Retinal pigment epithelial cell (primary cell): ENCODE measurements around the gene RBM8A.
A peak's percentile ranks its signal among the peaks of the same experiment; 100 is the strongest.

Experiments
- DNase-seq: peaks from one replicate; pipeline ENCODE4 v3.0.0-alpha.2; 2010; ENCODE audit warnings: low read depth
- H3K4me3 ChIP-seq: 2 replicates; pipeline ENCODE4 v1.5.1; 2011; ENCODE audit warnings: mild to moderate bottlenecking, low read length, control low read depth, moderate library complexity
- TF ChIP-seq, protein P1 (sequence below): conservative IDR thresholded peaks from 2 replicates; pipeline ENCODE4 v1.5.1; 2011; ENCODE audit warnings: low read depth, low read length, control low read depth, inconsistent platforms

RBM8A gene

DNA sequence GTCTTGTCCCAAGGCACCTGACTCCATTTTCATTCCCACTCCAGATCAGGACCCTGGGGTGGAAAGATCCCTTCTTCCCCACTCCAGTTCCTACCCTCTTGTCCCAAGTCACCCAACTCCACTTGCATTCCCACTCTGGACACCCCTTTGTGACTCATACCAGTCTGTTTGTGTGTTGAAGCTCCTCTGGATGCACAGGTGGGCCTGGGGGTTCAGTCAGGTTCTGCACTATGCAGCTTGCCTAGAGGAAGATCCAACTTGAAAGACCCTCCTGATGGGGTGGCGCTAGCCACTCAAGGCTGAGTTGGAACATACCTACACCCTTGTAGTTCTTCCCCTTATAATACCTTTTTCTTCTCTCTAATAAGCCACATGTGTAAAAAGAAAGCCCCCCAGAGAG is 31.8 kb downstream of the RBM8A start:
- TF ChIP-seq, protein P1, sequence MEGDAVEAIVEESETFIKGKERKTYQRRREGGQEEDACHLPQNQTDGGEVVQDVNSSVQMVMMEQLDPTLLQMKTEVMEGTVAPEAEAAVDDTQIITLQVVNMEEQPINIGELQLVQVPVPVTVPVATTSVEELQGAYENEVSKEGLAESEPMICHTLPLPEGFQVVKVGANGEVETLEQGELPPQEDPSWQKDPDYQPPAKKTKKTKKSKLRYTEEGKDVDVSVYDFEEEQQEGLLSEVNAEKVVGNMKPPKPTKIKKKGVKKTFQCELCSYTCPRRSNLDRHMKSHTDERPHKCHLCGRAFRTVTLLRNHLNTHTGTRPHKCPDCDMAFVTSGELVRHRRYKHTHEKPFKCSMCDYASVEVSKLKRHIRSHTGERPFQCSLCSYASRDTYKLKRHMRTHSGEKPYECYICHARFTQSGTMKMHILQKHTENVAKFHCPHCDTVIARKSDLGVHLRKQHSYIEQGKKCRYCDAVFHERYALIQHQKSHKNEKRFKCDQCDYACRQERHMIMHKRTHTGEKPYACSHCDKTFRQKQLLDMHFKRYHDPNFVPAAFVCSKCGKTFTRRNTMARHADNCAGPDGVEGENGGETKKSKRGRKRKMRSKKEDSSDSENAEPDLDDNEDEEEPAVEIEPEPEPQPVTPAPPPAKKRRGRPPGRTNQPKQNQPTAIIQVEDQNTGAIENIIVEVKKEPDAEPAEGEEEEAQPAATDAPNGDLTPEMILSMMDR: no peak
- H3K4me3 ChIP-seq: no peak overlapping the region
- no peak for DNase-seq

DNA sequence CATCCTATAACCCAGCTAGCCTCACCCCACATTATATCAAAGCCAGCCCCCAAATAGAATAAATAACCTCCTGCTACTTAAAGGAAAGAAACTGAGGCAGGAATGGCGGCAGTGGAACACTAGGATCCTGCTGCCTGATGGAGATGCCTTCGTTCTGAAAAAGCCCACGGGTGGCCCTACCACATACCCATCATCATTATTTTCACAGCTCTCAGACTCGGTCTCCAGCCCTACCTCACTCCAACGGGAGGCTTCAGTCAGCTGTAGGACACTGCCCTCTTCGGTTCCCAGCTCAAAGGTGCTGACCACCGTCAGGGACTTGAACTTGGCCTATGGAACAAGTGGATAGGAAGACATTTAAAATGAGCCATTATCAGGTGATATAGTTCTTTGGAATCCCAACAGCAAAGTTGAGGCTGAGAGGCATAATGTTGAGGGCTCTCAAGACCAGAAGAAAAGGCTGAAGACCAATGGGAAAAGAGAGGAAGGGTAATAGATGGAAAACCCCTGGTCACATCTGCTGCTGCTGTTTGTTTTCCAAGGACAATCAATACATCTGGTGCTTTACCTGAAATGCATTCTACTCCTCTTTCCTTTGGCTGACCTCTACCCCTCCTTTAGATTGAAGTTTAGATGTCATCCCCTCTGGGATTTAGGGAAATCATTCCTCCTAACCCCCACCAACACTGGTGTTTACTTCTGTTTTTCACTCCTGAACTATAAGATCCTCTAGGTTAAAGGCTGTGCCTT is 33.8 kb downstream of the RBM8A start:
- no peak overlapping the region for H3K4me3 ChIP-seq
- DNase-seq: no peak
- TF ChIP-seq, protein P1: no peak

DNA sequence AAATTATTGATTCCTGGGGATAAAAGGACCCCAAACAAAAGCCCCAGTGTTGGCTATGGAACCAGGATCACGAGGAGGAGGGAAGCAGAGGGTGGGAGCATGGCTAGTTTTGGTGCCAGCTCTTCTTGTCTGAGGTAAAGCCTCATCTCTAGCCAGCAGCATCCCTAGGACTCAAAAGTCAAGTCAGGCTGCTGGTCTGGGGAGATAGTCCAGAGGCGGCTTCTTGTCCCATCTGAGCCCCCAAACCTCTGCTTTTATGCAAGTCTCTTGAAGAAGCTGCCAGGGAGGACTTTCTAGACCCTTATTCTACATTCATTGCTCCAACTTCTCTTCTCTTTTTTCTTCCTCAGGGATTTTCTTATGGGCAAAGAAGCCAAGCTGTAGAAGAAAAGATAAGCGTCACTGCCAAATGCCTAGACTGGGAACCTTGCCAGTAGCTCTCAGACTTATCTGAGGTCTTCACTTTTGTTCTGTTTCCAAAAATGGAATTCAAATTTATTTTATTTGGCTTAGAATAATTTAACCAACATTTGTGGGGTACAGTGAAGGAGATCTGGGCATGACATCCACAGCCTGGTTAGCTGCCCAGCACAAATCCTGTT is 34.7 kb downstream of the RBM8A start:
- peak overlapping the region; percentile 9 for H3K4me3 ChIP-seq
- TF ChIP-seq, protein P1: no peak
- peak; percentile 43 for DNase-seq

DNA sequence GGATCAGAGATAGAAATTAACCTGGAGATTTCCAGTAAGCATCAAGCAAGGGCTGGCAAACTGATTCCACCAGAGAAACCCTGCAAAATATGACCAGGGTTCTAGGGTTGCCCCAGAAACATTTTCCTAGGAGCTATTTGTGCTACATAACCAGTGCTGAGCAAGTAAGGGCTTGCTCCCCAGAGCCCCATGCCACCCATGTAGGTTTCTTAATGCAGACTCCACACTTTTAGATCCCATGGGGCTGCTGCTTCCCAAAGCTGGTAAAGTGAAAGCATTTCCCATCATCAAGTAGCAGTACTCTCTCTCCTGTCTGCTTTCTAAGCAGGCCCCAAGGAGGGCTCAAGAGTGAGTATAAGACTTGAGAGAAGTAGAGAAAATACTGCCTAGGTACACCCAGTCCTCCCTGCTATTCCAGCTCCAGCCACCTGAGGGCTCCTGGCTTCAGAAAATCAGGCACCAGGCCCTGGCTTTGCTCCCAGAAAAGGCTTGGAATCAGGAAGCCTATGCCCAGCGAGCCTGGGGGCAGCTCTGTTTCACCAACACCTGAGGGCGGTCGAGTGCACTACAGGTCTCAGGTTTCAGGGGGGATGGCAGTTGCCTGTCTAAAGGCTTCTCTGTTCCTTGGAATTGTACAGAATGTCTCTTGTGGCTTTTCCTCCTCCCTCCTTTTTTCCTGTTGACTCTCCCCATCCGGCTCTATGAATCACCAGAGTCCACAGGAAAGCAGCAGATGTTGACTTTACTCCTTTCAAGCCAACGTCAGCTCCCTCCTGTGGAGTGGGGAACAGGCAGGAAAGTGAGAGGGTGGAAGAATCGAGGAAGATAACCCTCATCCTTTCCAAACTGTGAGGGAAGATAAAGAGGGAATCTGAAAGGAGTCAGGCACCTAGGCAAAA is 35.4 kb downstream of the RBM8A start:
- peak overlapping the region; percentile 9 for H3K4me3 ChIP-seq

DNA sequence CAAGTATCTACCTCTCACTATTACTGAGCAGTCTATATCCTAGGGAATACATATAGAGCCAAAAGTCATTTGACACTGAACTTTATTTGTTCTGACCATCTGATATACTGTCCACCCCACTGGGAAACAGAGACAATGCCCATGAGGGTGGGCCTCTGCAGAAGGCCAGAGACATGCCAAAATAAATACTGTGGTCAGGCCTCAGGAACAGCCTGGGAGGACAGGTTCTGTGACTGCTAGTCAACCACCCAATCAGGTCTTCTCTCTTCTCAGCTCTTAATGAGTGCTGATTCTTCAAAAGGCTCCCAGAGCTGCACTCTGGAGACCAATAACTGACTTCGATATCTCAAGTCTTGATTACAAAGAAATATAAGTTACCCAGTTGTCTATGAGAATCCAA is 36.1 kb downstream of the RBM8A start:
- H3K4me3 ChIP-seq: no peak overlapping the region
- DNase-seq: no peak
- TF ChIP-seq, protein P1: no peak

More for the DNA sequence above, 35.4 kb downstream of the RBM8A start:
- DNase-seq: peak; percentile 93
- TF ChIP-seq, protein P1: peak; percentile 96

DNA sequence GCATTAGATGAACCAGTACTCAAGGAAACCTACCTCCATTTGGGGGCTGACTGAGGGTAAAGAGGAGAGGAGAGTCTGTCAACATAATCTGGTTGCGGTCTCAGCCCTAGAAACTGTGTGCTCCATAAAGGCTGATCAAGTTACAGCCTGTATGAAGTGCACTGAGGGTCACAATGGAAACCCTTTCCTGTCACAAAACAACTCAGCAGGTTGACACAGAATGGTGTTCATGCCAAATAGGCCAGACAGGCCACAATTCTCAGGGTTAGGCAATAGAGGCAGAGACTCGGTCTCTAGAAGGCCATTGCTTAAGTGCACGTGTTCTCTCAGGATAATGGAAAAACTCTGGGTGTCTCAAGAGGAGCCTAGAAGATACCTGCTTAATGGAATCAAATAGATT is 37.6 kb downstream of the RBM8A start:
- TF ChIP-seq, protein P1: no peak
- no peak for DNase-seq
- H3K4me3 ChIP-seq: no peak overlapping the region
